Kidney (tissue), 14 donors: ENCODE data around the gene ZNF365. TPM values are rescaled to one million over a fixed set of nuclear protein-coding genes. Genes with fewer than 3 reads are reported as not detected.

Source experiments
- DNase-seq, 5 donors: peaks; one replicate each; pipeline ENCODE4 v3.0.0-alpha.2; 2013 to 2020
- FAIRE-seq: peaks from 2 replicates; lab custom pipeline; 2012; peaks lifted over from hg19 to GRCh38; lab: Jason Lieb, UNC
- H3K27ac ChIP-seq, 2 donors: one replicate each; pipeline ENCODE4 v1.7.0; 2013; ENCODE audit warnings: low read depth in 2 of 2, low read length in 2 of 2, inconsistent platforms in 1 of 2
- H3K27me3 ChIP-seq: one replicate; pipeline ENCODE4 v1.7.1; 2013; ENCODE audit warnings: low read length, inconsistent platforms; ENCODE audit not compliant: control insufficient read depth, insufficient read depth
- H3K36me3 ChIP-seq, 3 donors: one replicate each; pipeline versions ENCODE4 v1.7.0 to v1.7.1; 2013; ENCODE audit warnings: low read length in 3 of 3, control low read depth in 1 of 3, inconsistent platforms in 1 of 3; ENCODE audit not compliant: insufficient read depth in 3 of 3, control insufficient read depth in 2 of 3
- H3K4me1 ChIP-seq, 3 donors: one replicate each; pipeline versions ENCODE4 v1.7.0 to v1.7.1; 2013; ENCODE audit warnings: low read length in 3 of 3, inconsistent platforms in 1 of 3, low read depth in 1 of 3; ENCODE audit not compliant: control insufficient read depth in 2 of 3, insufficient read depth in 2 of 3
- H3K4me3 ChIP-seq, 3 donors: one replicate each; pipeline versions ENCODE4 v1.7.0 to v1.8.1; 2013; ENCODE audit warnings: low read length in 3 of 3, control low read depth in 1 of 3, inconsistent platforms in 1 of 3
- H3K9ac ChIP-seq, 3 donors: one replicate each; pipeline versions ENCODE4 v1.7.0 to v1.7.1; 2013; ENCODE audit warnings: low read length in 3 of 3, control low read depth in 1 of 3, inconsistent platforms in 1 of 3
- H3K9me3 ChIP-seq, 3 donors: one replicate each; pipeline versions ENCODE4 v1.7.0 to v1.7.1; 2013; ENCODE audit warnings: low read length in 3 of 3, control low read depth in 1 of 3, inconsistent platforms in 1 of 3; ENCODE audit not compliant: control insufficient read depth in 2 of 3, insufficient read depth in 1 of 3
- intact Hi-C: fragments of 100-400 bp; cut with DNase I; formaldehyde crosslinking; loops from one replicate; pipeline ENCODE4 v1.11.1; 2022
- polyA plus RNA-seq: library from polyadenylated mRNA; stranded (reverse); fragments of 350-450 nt; fragmentation: Illumina TruSeq; extraction: RNeasy Lipid Tissue Mini Kit (QIAGEN cat#74804); gene quantifications from one replicate; pipeline ENCODE4 v1.2.3, GENCODE V29; 2014; ENCODE audit warnings: low read depth, low replicate concordance; ENCODE audit not compliant: insufficient read depth
- total RNA-seq: library from RNA; stranded (reverse); fragmentation: NEBNext Ultra II Directional; extraction: Animal tissue kit (Norgen Biotek cat#: 25700); gene quantifications from one replicate; pipeline ENCODE4 v1.2.1, GENCODE V29; 2021
- TF ChIP-seq, protein P1 (sequence below): IDR thresholded peaks from 3 replicates; pipeline ENCODE4 v1.5.1; 2012; ENCODE audit warnings: mild to moderate bottlenecking, moderate library complexity, borderline replicate concordance; ENCODE audit not compliant: insufficient read depth; ENCODE audit errors: extremely low read depth
- donor health status: control.
- donor health status: control.
- donor health status: control.
- donor health status: control.
- donor health status: control.
- donor health status: DM: yes; HTN: yes; CAD: no.
- donor health status: Normal renal cell carcinoma (clear cell type).

ZNF365 gene
- total and polyA plus RNA-seq, 2 donors from 2014 or later, result 0.54 to 1.0 TPM

DNA sequence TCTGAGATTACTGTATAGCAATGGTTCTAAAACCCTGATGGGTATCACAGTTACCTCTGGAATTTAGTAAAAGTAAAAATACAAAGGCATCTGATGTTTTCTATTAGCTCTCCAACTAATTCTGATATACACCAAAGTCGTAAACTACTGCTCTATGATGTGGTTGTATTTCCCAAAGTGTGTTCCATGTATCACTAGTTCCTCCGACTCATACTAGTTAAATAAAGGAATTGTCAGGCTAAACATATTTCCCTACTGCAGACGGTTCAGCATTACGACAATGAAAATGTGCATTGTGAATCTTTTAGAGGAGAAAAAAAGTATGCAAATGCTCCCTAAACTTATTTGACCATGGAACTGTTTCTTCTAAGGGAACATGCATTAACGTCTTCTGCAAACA lies 38.9 kb downstream of the ZNF365 start:
- H3K27ac ChIP-seq, result no peak overlapping the region
- H3K4me3 ChIP-seq, result no peak overlapping the region
- FAIRE-seq, result no peak
- H3K9ac ChIP-seq, result no peak overlapping the region
- no peaks in the 10 kb centered on the region for H3K4me1 ChIP-seq
- no peaks in the 10 kb centered on the region for H3K27me3 ChIP-seq
- H3K9me3 ChIP-seq, result no peaks in the 10 kb centered on the region
- intact Hi-C loops, result no loop called here
- DNase-seq, result no peak
- no peaks in the 10 kb centered on the region for H3K36me3 ChIP-seq
- TF ChIP-seq, protein P1, sequence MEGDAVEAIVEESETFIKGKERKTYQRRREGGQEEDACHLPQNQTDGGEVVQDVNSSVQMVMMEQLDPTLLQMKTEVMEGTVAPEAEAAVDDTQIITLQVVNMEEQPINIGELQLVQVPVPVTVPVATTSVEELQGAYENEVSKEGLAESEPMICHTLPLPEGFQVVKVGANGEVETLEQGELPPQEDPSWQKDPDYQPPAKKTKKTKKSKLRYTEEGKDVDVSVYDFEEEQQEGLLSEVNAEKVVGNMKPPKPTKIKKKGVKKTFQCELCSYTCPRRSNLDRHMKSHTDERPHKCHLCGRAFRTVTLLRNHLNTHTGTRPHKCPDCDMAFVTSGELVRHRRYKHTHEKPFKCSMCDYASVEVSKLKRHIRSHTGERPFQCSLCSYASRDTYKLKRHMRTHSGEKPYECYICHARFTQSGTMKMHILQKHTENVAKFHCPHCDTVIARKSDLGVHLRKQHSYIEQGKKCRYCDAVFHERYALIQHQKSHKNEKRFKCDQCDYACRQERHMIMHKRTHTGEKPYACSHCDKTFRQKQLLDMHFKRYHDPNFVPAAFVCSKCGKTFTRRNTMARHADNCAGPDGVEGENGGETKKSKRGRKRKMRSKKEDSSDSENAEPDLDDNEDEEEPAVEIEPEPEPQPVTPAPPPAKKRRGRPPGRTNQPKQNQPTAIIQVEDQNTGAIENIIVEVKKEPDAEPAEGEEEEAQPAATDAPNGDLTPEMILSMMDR, result no peak

DNA sequence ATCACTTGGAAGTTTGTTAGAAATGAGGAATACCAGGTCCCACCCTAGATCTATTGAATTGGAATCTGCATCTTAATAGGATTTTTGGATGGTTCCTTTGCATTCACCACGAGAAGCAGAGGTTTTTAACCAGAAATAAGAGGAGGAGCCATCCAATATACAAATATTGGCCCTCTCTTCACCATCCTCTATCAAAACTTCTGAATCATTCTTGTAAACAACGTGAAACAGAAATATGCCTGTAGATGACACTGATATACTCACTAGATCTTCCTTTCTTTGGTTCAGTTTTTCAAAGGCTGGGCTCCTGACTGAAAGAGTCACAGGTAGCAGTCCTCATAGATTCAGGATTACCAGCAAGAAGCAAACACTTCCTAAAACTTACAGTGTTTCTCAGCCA lies 39.5 kb downstream of the ZNF365 start:
- Histone ChIP-seq H3K4me1 (no peaks in the 10 kb centered on the region), H3K9ac (no peak overlapping the region), H3K36me3 (no peaks in the 10 kb centered on the region), H3K27me3 (no peaks in the 10 kb centered on the region), H3K27ac (no peak overlapping the region), H3K4me3 (no peak overlapping the region), H3K9me3 (no peaks in the 10 kb centered on the region)
- DNase-seq (no peak), FAIRE-seq (no peak)
- intact Hi-C loops, result no loop called here
- TF ChIP-seq, protein P1, result no peak

DNA sequence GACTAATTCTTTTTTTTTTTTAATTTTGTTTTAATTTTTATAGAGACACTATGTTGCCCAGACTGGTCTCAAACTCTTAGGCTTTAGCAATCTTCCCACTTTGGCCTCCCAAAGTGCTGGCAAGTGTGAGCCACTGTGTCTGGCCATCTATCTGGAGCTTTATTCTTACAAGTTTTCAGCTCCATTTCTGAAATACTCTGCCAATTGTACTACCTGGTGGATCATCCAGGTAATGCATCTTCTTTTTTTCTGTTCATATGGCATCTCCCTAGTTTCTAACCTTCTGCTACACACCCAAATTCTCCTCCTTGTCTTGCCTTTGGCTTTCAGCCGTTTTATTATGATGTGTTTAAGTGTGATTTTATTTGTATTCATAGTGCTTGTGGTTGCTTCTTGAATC lies 40.2 kb downstream of the ZNF365 start:
- H3K27ac ChIP-seq, result no peak overlapping the region
- TF ChIP-seq, protein P1, result no peak
- H3K4me1 ChIP-seq, result no peaks in the 10 kb centered on the region
- FAIRE-seq (no peak), DNase-seq (no peak)
- intact Hi-C loops, result no loop called here
- H3K9ac ChIP-seq, result no peak overlapping the region
- H3K9me3 ChIP-seq, result no peaks in the 10 kb centered on the region
- no peak overlapping the region for H3K4me3 ChIP-seq
- H3K27me3 ChIP-seq, result no peaks in the 10 kb centered on the region
- no peaks in the 10 kb centered on the region for H3K36me3 ChIP-seq

DNA sequence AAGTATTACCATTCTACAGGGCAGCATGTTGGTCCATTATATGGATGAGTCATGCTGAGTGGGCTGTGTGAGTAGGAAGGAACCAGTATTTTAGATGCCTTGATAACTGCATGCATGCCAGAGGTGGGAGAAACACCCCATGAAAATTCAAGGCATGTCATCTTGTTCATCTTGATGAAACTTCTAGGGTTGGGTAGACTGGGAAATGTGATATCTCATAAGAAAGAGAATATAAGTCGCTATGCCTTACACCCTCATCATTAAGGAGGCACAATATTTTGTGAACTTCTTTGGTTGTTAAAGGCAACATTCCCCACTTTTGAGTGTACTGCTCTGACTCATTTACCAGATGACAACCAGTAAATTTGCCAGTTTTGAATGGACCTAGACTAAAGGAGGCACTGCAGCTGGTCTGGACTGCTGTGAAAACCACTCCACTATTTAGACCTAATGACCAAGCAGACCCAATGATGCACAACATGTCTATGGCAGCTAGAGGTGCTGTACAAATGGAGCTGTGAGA lies 48.0 kb downstream of the ZNF365 start:
- no peak for FAIRE-seq

More for the DNA sequence above, 48.0 kb downstream of the ZNF365 start:
- Histone ChIP-seq H3K27ac (no peak overlapping the region), H3K9me3 (no peaks in the 10 kb centered on the region), H3K36me3 (no peaks in the 10 kb centered on the region), H3K4me3 (no peak overlapping the region), H3K9ac (no peak overlapping the region), H3K4me1 (no peaks in the 10 kb centered on the region), H3K27me3 (no peaks in the 10 kb centered on the region)
- DNase-seq, result no peak
- intact Hi-C loops, result no loop called here
- TF ChIP-seq, protein P1, result no peak
